Calu3 (cell line): Measurements from ENCODE around the gene EXOC2. TPM values are rescaled to one million over a fixed set of nuclear protein-coding genes. Genes with fewer than 3 reads are reported as not detected.

ENCODE experiments used
- BruUV-seq: library from RNA; stranded (reverse); fragments of 400-500 nt; replicated peaks from 2 replicates; lab custom pipeline; 2021; lab: Mats Ljungman, UMichigan
- CTCF ChIA-PET: fragments of 300-600 bp; sonication (Branson Sonifier 250); formaldehyde crosslinking; loops from one replicate; lab custom pipeline; 2022; ENCODE audit warnings: antibody characterized with exemption; lab: Charles Lee
- DNase-seq: peaks from one replicate; pipeline ENCODE4 v3.0.0; 2022
- H3K27ac Mint-ChIP-seq: one replicate; pipeline ENCODE4 v1.8.0; 2022; ENCODE audit warnings: mixed read lengths; ENCODE audit not compliant: unreplicated experiment
- H3K27me3 Mint-ChIP-seq: one replicate; pipeline ENCODE4 v1.8.0; 2022; ENCODE audit warnings: mixed read lengths; ENCODE audit not compliant: unreplicated experiment
- H3K36me3 Mint-ChIP-seq: one replicate; pipeline ENCODE4 v1.8.0; 2022; ENCODE audit warnings: mild to moderate bottlenecking, moderate library complexity, mixed read lengths; ENCODE audit not compliant: insufficient read depth, unreplicated experiment
- H3K4me1 Mint-ChIP-seq: one replicate; pipeline ENCODE4 v1.8.0; 2022; ENCODE audit warnings: mild to moderate bottlenecking, low read depth, mixed read lengths; ENCODE audit not compliant: unreplicated experiment
- H3K4me3 Mint-ChIP-seq: one replicate; pipeline ENCODE4 v1.8.0; 2022; ENCODE audit warnings: mild to moderate bottlenecking, low read depth, moderate library complexity, mixed read lengths; ENCODE audit not compliant: unreplicated experiment
- H3K9me3 Mint-ChIP-seq: one replicate; pipeline ENCODE4 v1.8.0; 2022; ENCODE audit warnings: low read depth, mixed read lengths; ENCODE audit not compliant: unreplicated experiment
- intact Hi-C: fragments of 100-400 bp; cut with micrococcal nuclease; formaldehyde crosslinking; loops from one replicate; pipeline ENCODE4 v1.10.0; 2022; ENCODE audit not compliant: unreplicated experiment
- total RNA-seq: library from RNA; stranded (reverse); gene quantifications from 2 replicates; pipeline ENCODE4 v1.2.3, GENCODE V29; 2022
- TF ChIP-seq, protein P1 (sequence below): fragments of 200-600 bp; IDR thresholded peaks from one replicate; pipeline ENCODE4 v1.8.0; 2022; ENCODE audit warnings: antibody characterized with exemption; ENCODE audit not compliant: unreplicated experiment

The EXOC2 gene
- total RNA-seq, 1 experiment from 2014 or later: 13.2 TPM

DNA sequence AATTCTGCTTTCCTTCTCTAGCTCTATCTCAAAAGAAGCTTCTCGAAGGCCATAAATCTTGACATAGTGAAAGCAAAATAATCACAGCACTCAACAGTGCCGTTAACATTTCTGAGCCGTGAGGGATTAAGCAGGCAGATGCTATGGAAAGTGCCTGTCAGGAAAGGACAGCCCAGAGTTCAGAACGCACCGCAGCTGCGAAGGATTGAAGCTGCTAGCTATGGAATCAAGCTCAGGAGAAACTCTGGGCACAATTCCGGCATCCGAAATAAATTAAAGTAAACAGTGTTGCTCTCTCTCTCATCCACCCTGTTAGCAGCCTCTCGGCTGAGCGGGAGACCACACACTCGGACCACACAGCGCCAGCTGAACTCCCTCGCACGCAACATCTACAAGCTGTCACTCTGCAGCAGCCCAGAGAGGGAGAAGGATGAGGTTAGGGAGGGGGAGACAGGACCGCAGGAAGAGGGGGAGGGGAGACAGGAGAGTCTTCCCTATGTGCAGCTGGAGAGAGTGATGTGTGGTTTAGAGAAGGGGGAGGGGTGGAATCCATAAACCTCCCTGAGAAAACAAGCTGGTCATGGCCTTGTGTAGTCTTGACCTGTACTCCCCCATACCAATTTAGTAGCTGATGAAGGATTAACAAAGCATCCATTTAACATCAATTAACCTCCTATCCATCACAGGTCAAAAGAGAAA lies 9.0 kb downstream of the EXOC2 start:
- intact Hi-C loops: loop anchor here (1.0 kb wide), 1 partner anchor 8 kb away; no protein-coding TSS in a partner anchor
- Mint-ChIP-seq H3K27ac (no peak overlapping the region), H3K36me3 (no peaks in the 10 kb centered on the region), H3K27me3 (no peaks in the 10 kb centered on the region), H3K4me3 (no peak overlapping the region), H3K9me3 (no peaks in the 10 kb centered on the region), H3K4me1 (peaks cover 14% of the 10 kb centered on the region)
- no peak for DNase-seq
- TF ChIP-seq, protein P1, sequence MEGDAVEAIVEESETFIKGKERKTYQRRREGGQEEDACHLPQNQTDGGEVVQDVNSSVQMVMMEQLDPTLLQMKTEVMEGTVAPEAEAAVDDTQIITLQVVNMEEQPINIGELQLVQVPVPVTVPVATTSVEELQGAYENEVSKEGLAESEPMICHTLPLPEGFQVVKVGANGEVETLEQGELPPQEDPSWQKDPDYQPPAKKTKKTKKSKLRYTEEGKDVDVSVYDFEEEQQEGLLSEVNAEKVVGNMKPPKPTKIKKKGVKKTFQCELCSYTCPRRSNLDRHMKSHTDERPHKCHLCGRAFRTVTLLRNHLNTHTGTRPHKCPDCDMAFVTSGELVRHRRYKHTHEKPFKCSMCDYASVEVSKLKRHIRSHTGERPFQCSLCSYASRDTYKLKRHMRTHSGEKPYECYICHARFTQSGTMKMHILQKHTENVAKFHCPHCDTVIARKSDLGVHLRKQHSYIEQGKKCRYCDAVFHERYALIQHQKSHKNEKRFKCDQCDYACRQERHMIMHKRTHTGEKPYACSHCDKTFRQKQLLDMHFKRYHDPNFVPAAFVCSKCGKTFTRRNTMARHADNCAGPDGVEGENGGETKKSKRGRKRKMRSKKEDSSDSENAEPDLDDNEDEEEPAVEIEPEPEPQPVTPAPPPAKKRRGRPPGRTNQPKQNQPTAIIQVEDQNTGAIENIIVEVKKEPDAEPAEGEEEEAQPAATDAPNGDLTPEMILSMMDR: no peak
- BruUV-seq: no TSS peak
- CTCF ChIA-PET: interaction anchor here (1.6 kb wide), 1 partner anchor 10 kb away, joined by 5 read pairs; the partner anchor contains the start of gene EXOC2

DNA sequence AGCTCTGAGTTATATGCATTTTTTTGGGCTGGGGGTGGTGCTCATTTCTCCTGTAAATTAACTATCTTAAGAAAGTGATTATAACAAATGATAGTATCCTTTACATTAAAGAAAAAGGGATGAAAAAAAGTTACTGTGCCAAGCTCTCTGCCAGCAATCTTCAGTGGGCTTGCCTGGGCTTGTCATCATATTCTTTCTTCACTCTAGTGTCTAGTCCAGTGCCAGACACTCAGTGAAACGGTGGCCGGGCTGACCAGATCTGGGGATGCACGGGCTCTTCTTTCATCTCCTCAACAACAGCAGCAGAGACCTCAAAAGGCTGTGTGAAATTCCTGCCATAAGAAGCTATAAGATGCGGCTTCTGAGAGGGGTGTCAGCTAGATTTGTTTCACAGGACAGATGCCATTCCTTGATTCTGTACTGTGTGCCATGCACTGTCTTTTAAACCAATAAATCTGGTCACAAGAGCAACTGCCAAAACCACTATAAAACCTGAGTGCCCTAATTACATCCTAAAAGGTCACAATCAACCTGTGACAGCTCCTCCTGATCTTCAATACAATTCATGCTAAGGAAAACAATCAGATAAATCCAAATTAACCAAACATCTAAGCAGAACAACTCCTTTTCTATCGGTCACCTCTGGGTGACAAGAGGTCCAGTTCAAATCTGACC lies 12.1 kb downstream of the EXOC2 start:
- TF ChIP-seq, protein P1: no peak
- Mint-ChIP-seq H3K36me3 (no peaks in the 10 kb centered on the region), H3K27me3 (no peaks in the 10 kb centered on the region), H3K4me1 (peaks cover 14% of the 10 kb centered on the region), H3K27ac (no peak overlapping the region), H3K4me3 (no peak overlapping the region), H3K9me3 (no peaks in the 10 kb centered on the region)
- intact Hi-C loops: no loop called here
- no TSS peak for BruUV-seq
- no peak for DNase-seq
- CTCF ChIA-PET: no interaction called here

DNA sequence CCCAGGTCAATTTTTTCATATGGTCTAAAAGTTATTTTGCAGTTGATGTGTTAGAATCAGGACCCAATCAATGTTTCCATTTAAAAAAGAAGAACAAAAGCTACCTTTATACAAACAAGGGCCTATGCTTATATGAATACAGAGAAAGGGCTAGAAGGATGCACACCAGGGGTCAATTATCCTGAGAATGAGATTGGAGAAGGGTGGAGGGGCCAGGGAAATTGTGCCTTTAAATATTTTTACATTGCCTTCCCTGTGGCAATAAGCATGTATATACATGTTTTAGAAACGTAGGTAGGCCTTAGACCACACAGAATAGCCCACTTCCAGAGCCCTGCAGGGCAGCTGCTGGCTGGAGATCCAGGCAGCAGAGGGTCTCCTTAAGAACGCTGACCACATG lies 12.7 kb downstream of the EXOC2 start:
- H3K4me1 Mint-ChIP-seq: peaks cover 14% of the 10 kb centered on the region
- DNase-seq: no peak
- intact Hi-C loops: no loop called here
- TF ChIP-seq, protein P1: no peak
- no peaks in the 10 kb centered on the region for H3K36me3 Mint-ChIP-seq
- no TSS peak for BruUV-seq
- H3K4me3 Mint-ChIP-seq: no peak overlapping the region
- H3K27me3 Mint-ChIP-seq: no peaks in the 10 kb centered on the region
- CTCF ChIA-PET: no interaction called here
- no peaks in the 10 kb centered on the region for H3K9me3 Mint-ChIP-seq
- H3K27ac Mint-ChIP-seq: no peak overlapping the region

DNA sequence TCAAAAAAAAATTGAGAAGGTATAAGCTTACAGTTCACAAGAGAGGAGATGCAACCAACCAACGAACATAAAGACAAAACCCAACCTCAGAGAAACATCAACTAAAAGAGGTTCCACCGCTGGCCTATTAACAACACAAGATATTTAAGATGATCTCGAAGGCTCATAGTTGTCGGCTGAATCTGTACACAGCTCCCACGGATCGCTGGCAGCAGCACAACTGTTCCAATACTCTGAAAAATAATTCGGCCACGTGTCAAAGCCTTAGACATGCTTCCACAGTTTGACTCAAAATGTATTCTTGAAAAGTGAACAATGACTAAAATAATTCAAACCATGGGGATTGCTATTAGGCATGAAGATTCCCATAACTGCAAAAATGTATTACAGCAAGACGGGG lies 13.7 kb downstream of the EXOC2 start:
- no peak for DNase-seq
- TF ChIP-seq, protein P1: no peak
- no TSS peak for BruUV-seq
- H3K4me3 Mint-ChIP-seq: no peak overlapping the region
- no peak overlapping the region for H3K27ac Mint-ChIP-seq
- H3K9me3 Mint-ChIP-seq: no peaks in the 10 kb centered on the region
- H3K36me3 Mint-ChIP-seq: no peaks in the 10 kb centered on the region
- H3K27me3 Mint-ChIP-seq: no peaks in the 10 kb centered on the region
- CTCF ChIA-PET: no interaction called here
- intact Hi-C loops: no loop called here
- peaks cover 14% of the 10 kb centered on the region for H3K4me1 Mint-ChIP-seq
